T-cell (primary cell): Measurements from ENCODE around the gene SORD. TPM values are rescaled to one million over a fixed set of nuclear protein-coding genes. Genes with fewer than 3 reads are reported as not detected.
"Not testable (repeated sequence)": the region's sequence is repeated elsewhere in the genome, so short reads cannot be mapped to it uniquely, and the experiment has no call there.

Source experiments
- ATAC-seq, 4 experiments: fragments of 200-7000 bp in 3 of 4; fragments of 150-1000 bp in 1 of 4; cut with Tn5 transposase; replicated peaks in 1 of 4; 1 replicate in 3 of 4; 2 replicates in 1 of 4; pipeline ENCODE4 v1.10.0; 2021; ENCODE audit warnings: moderate library complexity in 3 of 4, mild to moderate bottlenecking in 2 of 4, moderate number of reproducible peaks in 1 of 4
- CTCF ChIA-PET, 2 donors: fragments of 300-600 bp; sonication (Branson Sonifier 250); formaldehyde crosslinking; loops; one replicate each; lab custom pipeline; 2022; ENCODE audit warnings: antibody characterized with exemption in 2 of 2; lab: Charles Lee
- POLR2A ChIA-PET, 2 donors: fragments of 300-600 bp; sonication (Branson Sonifier 250); formaldehyde crosslinking; loops; one replicate each; lab custom pipeline; 2022; ENCODE audit warnings: antibody characterized with exemption in 2 of 2; lab: Charles Lee
- DNase-seq, 35 experiments: peaks; one replicate each; pipeline versions ENCODE4 v3.0.0 to v3.0.0-alpha.2; 2013 to 2023
- H3K27ac ChIP-seq: one replicate; pipeline ENCODE4 v1.5.1; 2013; ENCODE audit warnings: low read length
- H3K27me3 ChIP-seq, 2 experiments: replicated peaks in 1 of 2; 1 replicate in 1 of 2; 2 replicates in 1 of 2; pipeline versions ENCODE4 v1.6.1 to v1.7.0; 2013; ENCODE audit warnings: low read length in 1 of 2, mixed read lengths in 1 of 2; ENCODE audit not compliant: control insufficient read depth in 2 of 2, insufficient read depth in 2 of 2; ENCODE audit errors: extremely low read depth in 1 of 2
- H3K36me3 ChIP-seq, 2 donors: 1 replicate in 1 of 2; 2 replicates in 1 of 2; pipeline versions ENCODE4 v1.6.1 to v1.7.0; 2013; ENCODE audit warnings: low read length in 1 of 2; ENCODE audit not compliant: control insufficient read depth in 2 of 2, insufficient read depth in 1 of 2; ENCODE audit errors: extremely low read depth in 1 of 2
- H3K4me1 ChIP-seq, 2 experiments: 1 replicate in 1 of 2; 2 replicates in 1 of 2; pipeline versions ENCODE4 v1.6.1 to v1.7.0; 2013; ENCODE audit warnings: low read length in 2 of 2, mixed read lengths in 1 of 2; ENCODE audit not compliant: insufficient read depth in 2 of 2, control insufficient read depth in 1 of 2; ENCODE audit errors: extremely low read depth in 1 of 2
- H3K4me3 ChIP-seq, 2 donors: 1 replicate in 1 of 2; 2 replicates in 1 of 2; pipeline versions ENCODE4 v1.5.1 to v1.7.0; 2013; ENCODE audit warnings: mild to moderate bottlenecking in 2 of 2, low read length in 1 of 2, moderate library complexity in 1 of 2; ENCODE audit not compliant: control insufficient read depth in 1 of 2; ENCODE audit errors: extremely low read depth in 1 of 2
- H3K9me3 ChIP-seq: 2 replicates; pipeline ENCODE4 v1.7.0; 2013
- H3K27ac Mint-ChIP-seq, 2 donors: one replicate each; pipeline ENCODE4 v1.8.0; 2020 to 2021; ENCODE audit warnings: mild to moderate bottlenecking in 2 of 2, mixed read lengths in 2 of 2
- H3K27me3 Mint-ChIP-seq, 2 donors: one replicate each; pipeline ENCODE4 v1.8.0; 2021 to 2022; ENCODE audit warnings: mixed read lengths in 2 of 2
- H3K36me3 Mint-ChIP-seq: one replicate; pipeline ENCODE4 v1.8.0; 2021; ENCODE audit warnings: mixed read lengths
- H3K4me1 Mint-ChIP-seq, 3 donors: one replicate each; pipeline ENCODE4 v1.8.0; 2020 to 2022; ENCODE audit warnings: mixed read lengths in 3 of 3, mild to moderate bottlenecking in 1 of 3
- H3K4me3 Mint-ChIP-seq, 3 donors: one replicate each; pipeline ENCODE4 v1.8.0; 2020 to 2022; ENCODE audit warnings: mild to moderate bottlenecking in 3 of 3, mixed read lengths in 3 of 3, moderate library complexity in 3 of 3
- H3K9me3 Mint-ChIP-seq, 3 donors: one replicate each; pipeline ENCODE4 v1.8.0; 2020 to 2022; ENCODE audit warnings: mixed read lengths in 3 of 3
- WGBS: methylation state at CpG from one replicate; pipeline ENCODE4 v1.1.5; 2013; ENCODE audit warnings: missing lambda C conversion rate; ENCODE audit not compliant: insufficient coverage; 5-methylcytosine and 5-hydroxymethylcytosine counted together
- total RNA-seq, 35 experiments: library from RNA in 6 of 35; stranded (reverse) in 6 of 35; fragments of 120-200 nt in 1 of 35; gene quantifications; one replicate each; pipeline versions ENCODE4 v1.2.1 to v1.2.4 and lab custom pipeline; 2013 to 2026

SORD gene
- total RNA-seq, 5 donors from 2014 or later (not counting 1 experiment from before 2014, with no cell fraction given): 2.6 to 6.0 (median 5.1) TPM

DNA sequence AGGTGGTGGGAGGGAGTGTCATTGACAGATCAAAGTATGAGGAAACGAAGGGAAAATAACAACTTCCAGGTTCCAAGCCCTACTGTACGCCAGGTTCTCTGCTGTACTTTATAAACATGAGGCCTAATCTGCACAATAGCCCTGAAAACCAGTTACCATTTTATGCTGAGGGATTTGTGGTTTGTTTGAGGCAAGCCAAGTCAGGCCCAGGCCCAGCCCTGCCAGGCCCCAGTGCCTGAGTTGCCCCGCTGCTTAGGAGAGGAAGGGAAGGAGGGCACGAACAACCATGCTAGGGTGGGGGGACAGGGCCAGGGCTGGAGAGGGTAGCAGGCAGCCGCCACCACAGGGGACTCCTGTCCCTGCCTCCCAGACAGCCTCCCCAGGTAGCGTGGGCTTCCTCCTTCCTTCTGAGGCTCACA, 47.0 kb downstream of the SORD start:
- H3K27me3 ChIP-seq, H3K27ac ChIP-seq, H3K27me3 Mint-ChIP-seq, H3K4me1 ChIP-seq, H3K4me1 Mint-ChIP-seq, ATAC-seq, H3K4me3 Mint-ChIP-seq, H3K27ac Mint-ChIP-seq, H3K9me3 ChIP-seq, POLR2A ChIA-PET, H3K9me3 Mint-ChIP-seq, CTCF ChIA-PET, H3K4me3 ChIP-seq, H3K36me3 ChIP-seq, DNase-seq: not testable (repeated sequence)
- no CpG with 5 or more reads among the region's 6 CpGs for WGBS
- H3K36me3 Mint-ChIP-seq: peaks cover 12% of the 10 kb centered on the region

DNA sequence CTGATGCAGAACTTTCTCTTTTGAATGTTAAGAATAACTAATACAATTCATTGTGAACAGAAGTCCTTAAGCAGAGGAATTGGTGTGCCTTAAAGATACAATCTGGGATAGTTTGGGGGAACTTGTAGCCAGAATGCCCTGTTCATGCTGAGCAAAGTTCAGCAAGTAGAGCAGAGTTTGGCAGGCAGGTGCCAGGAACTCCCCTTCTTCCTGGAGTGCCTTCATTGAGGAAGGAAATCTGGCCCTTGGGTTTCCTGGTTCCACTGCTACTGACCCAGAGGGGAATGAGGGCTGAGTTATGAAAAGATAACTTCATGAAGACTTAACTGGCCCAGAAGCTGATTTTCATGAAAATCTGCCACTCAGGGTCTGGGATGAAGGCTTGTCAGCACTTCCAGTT, 50.6 kb downstream of the SORD start:
- H3K9me3 Mint-ChIP-seq, DNase-seq, H3K4me1 ChIP-seq, POLR2A ChIA-PET, H3K4me3 Mint-ChIP-seq, H3K27ac ChIP-seq, H3K36me3 ChIP-seq, ATAC-seq, H3K36me3 Mint-ChIP-seq, H3K27me3 Mint-ChIP-seq, H3K9me3 ChIP-seq, CTCF ChIA-PET, H3K27me3 ChIP-seq, H3K4me1 Mint-ChIP-seq, H3K27ac Mint-ChIP-seq, H3K4me3 ChIP-seq: not testable (repeated sequence)

DNA sequence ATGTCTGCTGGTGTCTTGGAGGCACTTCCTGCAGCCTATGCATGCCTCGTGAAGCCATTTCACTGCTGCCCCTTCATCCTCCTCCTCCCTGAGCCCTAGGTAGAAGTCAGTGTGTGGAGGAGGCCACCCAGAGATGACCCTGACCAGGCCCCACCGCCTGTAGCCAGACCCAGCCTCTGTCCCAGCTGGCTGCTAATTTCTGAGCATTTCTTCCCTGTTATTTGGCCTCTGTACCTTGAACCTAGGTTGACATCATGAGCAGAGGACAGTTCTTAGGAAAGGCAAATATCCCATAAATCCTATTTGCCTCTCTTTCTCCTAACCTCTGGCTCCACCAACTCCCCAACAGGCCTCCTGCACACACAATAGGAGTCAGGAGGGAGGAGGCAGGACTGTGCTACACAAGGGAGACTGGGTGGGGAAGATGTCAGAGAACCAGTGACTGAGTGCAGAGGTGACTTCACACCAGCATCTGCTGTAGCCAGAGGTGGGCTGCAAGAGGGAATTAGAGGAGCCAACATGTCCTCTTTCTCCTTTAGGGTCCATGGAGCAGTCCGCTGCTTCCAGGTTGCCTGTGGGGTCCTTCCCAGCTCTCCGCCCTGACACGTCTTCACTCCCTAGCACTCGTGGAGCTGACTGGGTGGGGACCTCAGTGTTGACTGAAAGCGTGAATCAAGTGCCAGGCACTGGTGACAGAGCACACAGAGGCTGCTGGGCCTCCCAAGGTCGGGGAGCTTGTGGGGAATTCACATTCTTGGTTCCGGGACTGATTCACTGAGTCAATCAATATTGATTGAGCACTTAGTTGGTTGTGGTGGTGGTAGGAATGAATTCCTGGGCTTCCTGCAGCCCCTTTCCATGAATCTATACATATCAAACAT, 52.7 kb downstream of the SORD start:
- H3K4me3 ChIP-seq, H3K9me3 ChIP-seq, H3K4me1 Mint-ChIP-seq, H3K4me3 Mint-ChIP-seq, H3K27ac ChIP-seq, H3K36me3 ChIP-seq, H3K27me3 ChIP-seq, H3K4me1 ChIP-seq, H3K27me3 Mint-ChIP-seq, H3K36me3 Mint-ChIP-seq, POLR2A ChIA-PET, H3K27ac Mint-ChIP-seq, H3K9me3 Mint-ChIP-seq, CTCF ChIA-PET, DNase-seq, ATAC-seq: not testable (repeated sequence)
- whole genome bisulfite sequencing: no CpG with 5 or more reads among the region's 9 CpGs

DNA sequence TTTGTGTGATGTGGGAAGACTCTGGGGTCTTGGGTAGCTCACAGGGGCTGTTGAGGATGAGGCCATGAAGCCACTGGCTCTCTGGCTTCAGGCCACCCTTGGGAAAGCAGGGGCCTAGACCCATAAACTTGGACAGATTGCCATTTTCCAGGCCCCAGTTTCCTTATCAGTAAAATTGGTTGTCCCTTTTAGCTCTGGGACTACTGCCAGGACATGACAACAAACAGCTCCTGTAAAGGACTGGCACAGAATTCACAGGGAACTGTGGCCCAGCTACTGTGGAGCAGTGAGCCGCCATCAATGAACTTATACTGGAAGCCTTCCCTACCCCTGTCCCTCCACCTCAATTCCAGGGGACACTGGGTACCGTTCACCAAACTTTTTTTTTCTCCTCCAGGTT, 54.4 kb downstream of the SORD start:
- H3K36me3 ChIP-seq, H3K9me3 Mint-ChIP-seq, H3K27me3 Mint-ChIP-seq, H3K27ac ChIP-seq, DNase-seq, H3K9me3 ChIP-seq, ATAC-seq, H3K4me3 Mint-ChIP-seq, H3K27ac Mint-ChIP-seq, H3K36me3 Mint-ChIP-seq, H3K4me1 ChIP-seq, CTCF ChIA-PET, H3K4me1 Mint-ChIP-seq, H3K4me3 ChIP-seq, H3K27me3 ChIP-seq, POLR2A ChIA-PET: not testable (repeated sequence)
- no CpG with 5 or more reads among the region's 2 CpGs for WGBS

DNA sequence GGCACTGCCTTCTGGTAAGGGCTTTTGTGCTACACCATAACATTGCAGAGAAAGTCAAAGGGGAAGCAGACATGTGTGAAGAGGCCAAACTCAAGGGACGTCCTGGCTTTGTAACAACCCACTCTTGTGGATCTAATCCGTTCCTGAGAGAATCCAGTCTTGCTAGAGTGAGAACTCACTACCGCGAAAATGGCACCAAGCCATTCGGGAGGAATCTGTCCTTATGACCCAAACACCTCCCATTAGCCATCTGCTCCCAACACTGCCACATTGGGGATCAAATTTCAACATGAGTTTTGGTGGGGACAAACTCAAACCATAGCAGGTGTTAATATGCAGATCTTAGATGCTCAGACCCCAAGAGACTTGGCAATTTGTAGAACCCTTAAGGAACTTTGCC, 56.2 kb downstream of the SORD start:
- H3K27me3 ChIP-seq, ATAC-seq, H3K9me3 Mint-ChIP-seq, POLR2A ChIA-PET, H3K4me1 ChIP-seq, H3K4me3 ChIP-seq, H3K36me3 Mint-ChIP-seq, H3K4me1 Mint-ChIP-seq, DNase-seq, H3K27ac ChIP-seq, CTCF ChIA-PET, H3K9me3 ChIP-seq, H3K27ac Mint-ChIP-seq, H3K36me3 ChIP-seq, H3K27me3 Mint-ChIP-seq, H3K4me3 Mint-ChIP-seq: not testable (repeated sequence)
- WGBS: no CpG with 5 or more reads among the region's 5 CpGs

DNA sequence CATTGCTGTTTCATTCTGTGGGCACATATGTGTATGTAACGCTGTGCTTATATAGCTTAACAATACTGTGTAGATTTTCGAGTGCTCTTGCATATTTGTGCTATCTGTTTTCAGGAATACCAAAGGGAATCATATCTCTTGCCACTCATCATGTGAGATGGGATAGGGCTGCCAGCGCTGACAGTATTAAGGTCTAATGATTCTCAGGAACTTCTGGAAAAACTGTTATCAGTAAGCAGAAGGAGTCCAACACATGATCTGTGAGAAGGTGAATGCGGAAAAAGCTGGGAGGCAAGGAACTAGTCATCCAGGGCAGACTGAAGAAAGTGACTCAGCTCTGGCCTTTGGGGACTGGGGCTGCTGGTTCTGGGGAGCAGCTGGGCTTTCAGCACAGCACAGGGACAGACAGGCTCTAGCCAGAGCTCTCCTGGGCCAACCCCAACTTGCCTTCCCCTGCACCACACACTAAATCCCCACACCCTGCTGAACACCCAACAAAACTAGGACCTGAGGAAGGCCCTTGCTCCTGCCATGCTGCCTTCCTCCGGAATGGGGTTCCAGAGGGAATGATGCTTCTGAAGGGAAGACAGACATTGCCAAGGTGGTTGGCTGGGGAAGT, 56.7 kb downstream of the SORD start:
- H3K36me3 Mint-ChIP-seq, DNase-seq, H3K36me3 ChIP-seq, H3K27ac Mint-ChIP-seq, H3K4me3 Mint-ChIP-seq, H3K27me3 ChIP-seq, H3K9me3 Mint-ChIP-seq, H3K4me1 Mint-ChIP-seq, H3K27me3 Mint-ChIP-seq, POLR2A ChIA-PET, H3K4me1 ChIP-seq, H3K4me3 ChIP-seq, ATAC-seq, H3K27ac ChIP-seq, CTCF ChIA-PET, H3K9me3 ChIP-seq: not testable (repeated sequence)
- 90% methylated on average over 1 of the region's 5 CpGs for WGBS
